Bone marrow (tissue), 2 donors: ENCODE results near the gene ACD.
A peak's percentile ranks its signal among the peaks of the same experiment; 100 is the strongest.

ENCODE experiments used
- DNase-seq, 2 donors: peaks; one replicate each; lab custom pipeline; 2025; lab: John Stamatoyannopoulos, UW

Gene ACD

GRCh38 chr16:67661886-67662652, 2.0 kb upstream of the ACD start:
- no peak for DNase-seq

GRCh38 chr16:67661101-67661761, 1.2 kb upstream of the ACD start:
- peak in 1 of 2 donors; percentile 28 for DNase-seq

GRCh38 chr16:67660564-67661028, 536 bp upstream of the ACD start, which contains the start of gene PARD6A:
TSS of gene PARD6A (plus strand) at chr16:67660960. CDS start at chr16:67661039, 79 bp downstream.
- peak; percentile 85 to 90 for DNase-seq

GRCh38 chr16:67658849-67659674, 998 bp downstream of the ACD start:
- no peak for DNase-seq

- no peak for DNase-seq
These were observed 2.1 kb downstream of the ACD start for GRCh38 chr16:67657751-67658518.

GRCh38 chr16:67657017-67657608, 2.9 kb downstream of the ACD start:
- no peak for DNase-seq

- DNase-seq, result no peak
These were observed 3.6 kb downstream of the ACD start for GRCh38 chr16:67656344-67657016.

GRCh38 chr16:67655363-67655762, 4.7 kb downstream of the ACD start:
- no peak for DNase-seq

- no peak for DNase-seq
These were observed 5.6 kb downstream of the ACD start for GRCh38 chr16:67654403-67654911.

- DNase-seq, result no peak
These were observed 6.2 kb downstream of the ACD start for GRCh38 chr16:67653789-67654402.

GRCh38 chr16:67653128-67653788, 6.8 kb downstream of the ACD start:
- no peak for DNase-seq

GRCh38 chr16:67652578-67653127, 7.4 kb downstream of the ACD start:
- no peak for DNase-seq

GRCh38 chr16:67651847-67652246, 8.2 kb downstream of the ACD start:
- no peak for DNase-seq

GRCh38 chr16:67651039-67651438, 9.0 kb downstream of the ACD start:
- no peak for DNase-seq

- DNase-seq, result no peak
These were observed 10.0 kb downstream of the ACD start for GRCh38 chr16:67650023-67650422.

GRCh38 chr16:67649494-67649931, 10.5 kb downstream of the ACD start:
- no peak for DNase-seq

- no peak for DNase-seq
These were observed 11.2 kb downstream of the ACD start for GRCh38 chr16:67648764-67649407.

GRCh38 chr16:67648088-67648763, 11.8 kb downstream of the ACD start:
- DNase-seq, result no peak
